MM.1S (cell line): ENCODE data around the gene SPECC1.

Source experiments
- CTCF ChIP-seq: fragments of 300-600 bp; sonication (generic); IDR thresholded peaks from 2 replicates; pipeline ENCODE4 v1.5.1; 2016; ENCODE audit warnings: antibody characterized with exemption, low read length, mixed read lengths
- EZH2phosphoT487 ChIP-seq: fragments of 300-600 bp; sonication (generic); IDR thresholded peaks from 2 replicates; pipeline ENCODE4 v1.6.1; 2018; ENCODE audit warnings: antibody characterized with exemption, low read length

- TF ChIP-seq CTCF (no peak), EZH2phosphoT487 (no peak)
Observed at GRCh38 chr17:20143740-20144139, 134.6 kb downstream of the SPECC1 start.
